ENCODE measurements around the gene MRPL12. TPM values are rescaled to one million over a fixed set of nuclear protein-coding genes. Genes with fewer than 3 reads are reported as not detected.
"Not testable (repeated sequence)": the region's sequence is repeated elsewhere in the genome, so short reads cannot be mapped to it uniquely, and the experiment has no call there.

Gene MRPL12
- total RNA-seq, 1 experiment from 2014 or later, result 19.5 TPM

GRCh38 chr17:81672504-81672903 is 30.7 kb upstream of the MRPL12 start:
- Histone ChIP-seq H3K4me1 (replicated peaks) (peaks cover 6% of the 10 kb centered on the region), H3K27me3 (replicated peaks) (no peaks in the 10 kb centered on the region), H3K36me3 (peaks cover 82% of the 10 kb centered on the region), H3K9me3 (replicated peaks) (no peaks in the 10 kb centered on the region), H3K4me3 (no peak overlapping the region), H3K27ac (no peak overlapping the region)
- DNase-seq (ENCODE audit: low read depth in 1 of 2, low spot score in 2 of 2), result no peak

- no peaks in the 10 kb centered on the region for H3K27me3 ChIP-seq (replicated peaks)
- no peak for DNase-seq (ENCODE audit: low read depth in 1 of 2, low spot score in 2 of 2)
- H3K4me1 ChIP-seq (replicated peaks), result peaks cover 2% of the 10 kb centered on the region
- peaks cover 78% of the 10 kb centered on the region for H3K36me3 ChIP-seq
- H3K9me3 ChIP-seq (replicated peaks), result no peaks in the 10 kb centered on the region
- H3K4me3 ChIP-seq, result no peak overlapping the region
- H3K27ac ChIP-seq, result no peak overlapping the region
These were observed 30.2 kb upstream of the MRPL12 start for GRCh38 chr17:81672954-81673353.

GRCh38 chr17:81673561-81674258 is 29.5 kb upstream of the MRPL12 start:
- H3K4me1 ChIP-seq (replicated peaks), result no peaks in the 10 kb centered on the region

GRCh38 chr17:81675515-81676221 is 27.5 kb upstream of the MRPL12 start:
- H3K4me1 ChIP-seq (replicated peaks); H3K27me3 ChIP-seq (replicated peaks); H3K27ac ChIP-seq; H3K9me3 ChIP-seq (replicated peaks); H3K4me3 ChIP-seq: not testable (repeated sequence)
- peaks cover 61% of the 10 kb centered on the region for H3K36me3 ChIP-seq
- peak; percentile 35 to 61 for DNase-seq (ENCODE audit: low read depth in 1 of 2, low spot score in 2 of 2)

More at GRCh38 chr17:81673561-81674258, 29.5 kb upstream of the MRPL12 start:
- H3K4me3 ChIP-seq, result no peak overlapping the region
- peaks cover 71% of the 10 kb centered on the region for H3K36me3 ChIP-seq
- H3K9me3 ChIP-seq (replicated peaks), result no peaks in the 10 kb centered on the region
- H3K27me3 ChIP-seq (replicated peaks), result no peaks in the 10 kb centered on the region
- DNase-seq (ENCODE audit: low read depth in 1 of 2, low spot score in 2 of 2), result peak in 1 of 2 experiments; percentile 47
- no peak overlapping the region for H3K27ac ChIP-seq

GRCh38 chr17:81676906-81677305 is 26.3 kb upstream of the MRPL12 start:
- Histone ChIP-seq H3K9me3 (replicated peaks) (no peaks in the 10 kb centered on the region), H3K27me3 (replicated peaks) (no peaks in the 10 kb centered on the region), H3K36me3 (peaks cover 61% of the 10 kb centered on the region), H3K4me3 (no peak overlapping the region), H3K4me1 (replicated peaks) (peaks cover 5% of the 10 kb centered on the region), H3K27ac (no peak overlapping the region)
- peak in 1 of 2 experiments; percentile 48 for DNase-seq (ENCODE audit: low read depth in 1 of 2, low spot score in 2 of 2)

GRCh38 chr17:81680150-81680549 is 23.0 kb upstream of the MRPL12 start:
- H3K36me3 ChIP-seq, result peaks cover 54% of the 10 kb centered on the region
- H3K9me3 ChIP-seq (replicated peaks), result no peaks in the 10 kb centered on the region
- H3K4me1 ChIP-seq (replicated peaks), result peaks cover 24% of the 10 kb centered on the region
- no peak for DNase-seq (ENCODE audit: low read depth in 1 of 2, low spot score in 2 of 2)
- no peak overlapping the region for H3K4me3 ChIP-seq
- H3K27me3 ChIP-seq (replicated peaks), result no peaks in the 10 kb centered on the region
- H3K27ac ChIP-seq, result no peak overlapping the region

- Histone ChIP-seq H3K27ac (no peak overlapping the region), H3K27me3 (replicated peaks) (no peaks in the 10 kb centered on the region), H3K4me1 (replicated peaks) (peaks cover 29% of the 10 kb centered on the region), H3K36me3 (peaks cover 61% of the 10 kb centered on the region), H3K4me3 (no peak overlapping the region), H3K9me3 (replicated peaks) (no peaks in the 10 kb centered on the region)
- DNase-seq (ENCODE audit: low read depth in 1 of 2, low spot score in 2 of 2), result peak; percentile 57 to 87
These were observed 21.5 kb upstream of the MRPL12 start for GRCh38 chr17:81681672-81682071.

GRCh38 chr17:81682565-81683207 is 20.5 kb upstream of the MRPL12 start:
- Histone ChIP-seq H3K4me3 (peak overlapping the region; percentile 98), H3K27ac (peak overlapping the region; percentile 56), H3K36me3 (peaks cover 69% of the 10 kb centered on the region), H3K9me3 (replicated peaks) (no peaks in the 10 kb centered on the region), H3K27me3 (replicated peaks) (no peaks in the 10 kb centered on the region), H3K4me1 (replicated peaks) (peaks cover 29% of the 10 kb centered on the region)
- peak in 1 of 2 experiments; percentile 46 for DNase-seq (ENCODE audit: low read depth in 1 of 2, low spot score in 2 of 2)

GRCh38 chr17:81683208-81683583 is 20.0 kb upstream of the MRPL12 start:
- Histone ChIP-seq H3K36me3 (peaks cover 74% of the 10 kb centered on the region), H3K4me1 (replicated peaks) (peaks cover 29% of the 10 kb centered on the region)
- DNase-seq (ENCODE audit: low read depth in 1 of 2, low spot score in 2 of 2), result peak; percentile 62 to 63

GRCh38 chr17:81683584-81684441 is 19.4 kb upstream of the MRPL12 start, which contains the start of the genes ARL16 and HGS:
Gene ARL16, minus strand, starts transcription at chr17:81683797. Its CDS starts 44 bp downstream, at chr17:81683753.
Gene HGS, plus strand, starts transcription at chr17:81684011. Its CDS starts 56 bp downstream, at chr17:81684067.
- H3K36me3 ChIP-seq, result peaks cover 81% of the 10 kb centered on the region
- DNase-seq (ENCODE audit: low read depth in 1 of 2, low spot score in 2 of 2), result peak; percentile 99 to 100
- no peaks in the 10 kb centered on the region for H3K9me3 ChIP-seq (replicated peaks)
- H3K27ac ChIP-seq, result peak within 1 kb of the TSS; percentile 94
- H3K4me3 ChIP-seq, result peak within 1 kb of the TSS; percentile 98
- H3K4me1 ChIP-seq (replicated peaks), result peaks cover 29% of the 10 kb centered on the region
- no peaks in the 10 kb centered on the region for H3K27me3 ChIP-seq (replicated peaks)

More at GRCh38 chr17:81683208-81683583, 20.0 kb upstream of the MRPL12 start:
- Histone ChIP-seq H3K27ac (peak overlapping the region; percentile 56), H3K27me3 (replicated peaks) (no peaks in the 10 kb centered on the region), H3K4me3 (peak overlapping the region; percentile 98), H3K9me3 (replicated peaks) (no peaks in the 10 kb centered on the region)

- H3K27ac ChIP-seq, result peak overlapping the region; percentile 94
- peak overlapping the region; percentile 98 for H3K4me3 ChIP-seq
- H3K27me3 ChIP-seq (replicated peaks), result no peaks in the 10 kb centered on the region
- no peak for DNase-seq (ENCODE audit: low read depth in 1 of 2, low spot score in 2 of 2)
- no peaks in the 10 kb centered on the region for H3K9me3 ChIP-seq (replicated peaks)
- peaks cover 85% of the 10 kb centered on the region for H3K36me3 ChIP-seq
- peaks cover 29% of the 10 kb centered on the region for H3K4me1 ChIP-seq (replicated peaks)
These were observed 18.7 kb upstream of the MRPL12 start for GRCh38 chr17:81684442-81684911.

- peaks cover 29% of the 10 kb centered on the region for H3K4me1 ChIP-seq (replicated peaks)
- H3K27me3 ChIP-seq (replicated peaks), result no peaks in the 10 kb centered on the region
- peak; percentile 52 to 82 for DNase-seq (ENCODE audit: low read depth in 1 of 2, low spot score in 2 of 2)
- no peaks in the 10 kb centered on the region for H3K9me3 ChIP-seq (replicated peaks)
- peak overlapping the region; percentile 94 for H3K27ac ChIP-seq
- peak overlapping the region; percentile 98 for H3K4me3 ChIP-seq
- H3K36me3 ChIP-seq, result peaks cover 89% of the 10 kb centered on the region
These were observed 18.1 kb upstream of the MRPL12 start for GRCh38 chr17:81685108-81685507.

- no peak for DNase-seq (ENCODE audit: low read depth in 1 of 2, low spot score in 2 of 2)
- peaks cover 27% of the 10 kb centered on the region for H3K4me1 ChIP-seq (replicated peaks)
- no peak overlapping the region for H3K27ac ChIP-seq
- no peaks in the 10 kb centered on the region for H3K27me3 ChIP-seq (replicated peaks)
- H3K4me3 ChIP-seq, result no peak overlapping the region
- peaks cover 90% of the 10 kb centered on the region for H3K36me3 ChIP-seq
- H3K9me3 ChIP-seq (replicated peaks), result no peaks in the 10 kb centered on the region
These were observed 16.6 kb upstream of the MRPL12 start for GRCh38 chr17:81686614-81687013.

All from SJSA1 (cell line).